NCI-H446 treated with DMSO at 0.1 percent for 48 hours (cell line): ENCODE results near the gene UBE2V1.
"Not testable (repeated sequence)": the region's sequence is repeated elsewhere in the genome, so short reads cannot be mapped to it uniquely, and the experiment has no call there.

Experiments used
- DNase-seq: peaks from one replicate; lab custom pipeline; 2025; lab: John Stamatoyannopoulos, UW

UBE2V1 gene

DNA sequence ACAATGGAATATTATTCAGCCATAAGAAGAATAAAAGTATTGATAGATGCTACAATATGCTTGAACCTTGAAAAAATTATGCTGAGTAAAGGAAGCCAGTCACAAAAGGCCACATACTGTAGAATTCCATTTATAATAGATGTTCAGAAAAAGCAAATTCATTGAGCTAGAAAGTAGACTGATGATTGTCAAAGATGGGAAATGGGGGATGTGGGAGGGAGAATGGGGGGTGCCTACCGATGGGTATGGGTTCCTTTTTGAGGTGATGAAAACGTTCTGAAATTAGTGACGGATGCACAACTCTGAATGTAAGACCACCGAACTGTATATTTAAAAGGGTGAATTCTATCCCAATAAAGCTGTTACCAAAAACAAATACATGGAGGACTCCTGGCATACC, 18.4 kb downstream of the UBE2V1 start:
- no peak for DNase-seq

DNA sequence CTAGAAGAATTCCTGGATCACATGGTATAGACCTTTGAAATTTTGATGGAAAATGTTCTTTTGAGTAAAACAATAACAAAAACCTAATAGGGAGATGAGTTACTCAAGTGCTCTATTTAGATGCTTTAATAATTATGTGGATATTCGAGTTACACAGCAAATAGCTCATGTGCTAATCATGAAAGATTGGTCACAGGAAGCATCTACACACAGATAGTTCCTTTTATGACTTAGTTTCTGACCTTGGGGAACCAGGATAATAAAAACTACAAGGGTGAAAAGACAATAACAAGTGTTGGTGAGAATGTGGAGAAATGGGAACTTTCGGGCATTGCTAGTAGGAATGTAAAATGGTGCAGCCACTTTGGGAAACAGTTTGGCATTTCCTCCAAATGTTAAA, 19.7 kb downstream of the UBE2V1 start:
- DNase-seq: no peak

DNA sequence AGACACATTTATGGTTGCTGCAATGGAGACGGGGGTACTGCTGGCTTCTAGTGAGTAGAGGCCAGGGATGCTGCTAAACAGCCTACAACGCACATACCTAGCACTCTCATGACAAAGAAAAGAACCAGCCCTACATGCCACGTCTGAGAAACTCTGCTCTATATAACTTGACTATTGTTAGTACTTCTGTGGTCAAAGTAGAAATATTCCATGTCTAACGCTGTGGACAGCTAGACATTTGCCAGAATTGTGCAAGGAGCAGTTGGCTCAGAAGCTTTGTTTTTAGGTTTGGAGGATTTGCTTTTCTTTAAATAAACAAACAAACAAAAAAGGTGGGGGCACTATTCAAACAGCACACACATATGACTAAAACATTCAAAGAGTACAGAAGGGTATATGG, 20.5 kb downstream of the UBE2V1 start:
- no peak for DNase-seq

DNA sequence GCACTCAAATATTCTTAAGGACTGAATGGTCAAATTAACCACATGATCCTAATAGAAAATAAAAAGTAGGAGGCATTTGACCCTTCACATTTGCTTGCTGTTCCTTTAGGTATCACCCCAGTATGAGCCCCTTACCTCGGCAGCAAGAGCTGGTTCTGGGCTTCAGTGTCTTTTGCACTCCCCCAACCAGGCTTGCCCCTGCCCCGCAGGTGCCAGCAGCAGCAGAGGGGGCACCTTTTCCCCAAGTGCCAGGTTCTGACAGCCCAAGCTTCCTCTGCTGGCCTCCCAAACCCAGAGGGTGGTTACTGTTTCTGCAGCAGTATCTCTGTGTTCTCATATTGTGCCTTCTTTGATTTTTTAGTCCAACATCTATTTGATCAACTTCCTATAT, 23.2 kb downstream of the UBE2V1 start:
- no peak for DNase-seq

DNA sequence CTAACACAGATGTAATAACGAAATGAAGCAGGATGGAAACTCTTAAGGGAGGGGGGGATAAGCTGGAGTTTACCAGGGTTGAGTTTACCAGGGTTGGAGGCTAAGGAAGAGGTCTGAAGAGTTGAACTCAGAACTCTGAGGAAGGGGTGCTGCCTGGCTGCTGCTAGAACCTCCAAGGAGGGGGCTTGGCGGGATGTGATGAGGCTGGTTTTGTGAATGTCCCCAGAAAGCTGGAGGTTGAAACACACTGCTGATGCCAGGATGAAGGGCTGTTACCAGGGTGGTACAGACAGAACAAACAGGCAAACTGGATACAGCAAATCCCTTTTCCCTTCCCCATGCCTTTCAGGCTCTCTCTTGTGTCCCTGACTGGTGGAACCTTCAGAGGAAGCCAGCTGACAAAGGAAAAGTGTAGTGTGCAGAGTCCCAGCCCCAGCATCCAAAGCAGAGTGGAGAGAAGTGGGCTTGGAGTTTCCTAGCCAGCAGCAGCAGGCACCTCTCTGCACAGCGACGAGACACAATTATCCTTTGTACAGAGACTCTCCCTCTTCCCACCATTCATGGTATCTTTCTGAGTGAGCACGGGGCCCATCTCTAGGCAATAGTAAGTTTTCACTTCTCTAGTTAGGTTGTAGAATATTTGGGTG, 23.7 kb downstream of the UBE2V1 start:
- DNase-seq: no peak

DNA sequence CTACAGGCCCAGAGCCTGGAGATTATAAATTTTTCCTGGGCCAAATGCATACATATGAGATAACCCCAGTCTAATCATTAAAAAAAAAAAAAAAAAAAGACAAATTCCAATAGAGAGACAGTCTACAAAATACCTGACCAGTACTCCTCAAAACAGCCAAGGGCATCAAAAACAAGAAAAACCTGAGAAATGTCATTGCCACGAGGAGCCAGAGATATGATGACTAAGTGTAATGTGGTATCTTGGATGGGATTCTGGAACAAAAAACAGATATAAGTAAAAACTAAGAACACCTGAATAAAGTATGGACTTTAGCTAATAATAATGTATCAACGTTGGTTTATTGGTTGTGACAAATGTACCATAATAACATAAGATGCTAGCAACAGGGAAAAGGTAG, 24.9 kb downstream of the UBE2V1 start:
- DNase-seq: no peak

DNA sequence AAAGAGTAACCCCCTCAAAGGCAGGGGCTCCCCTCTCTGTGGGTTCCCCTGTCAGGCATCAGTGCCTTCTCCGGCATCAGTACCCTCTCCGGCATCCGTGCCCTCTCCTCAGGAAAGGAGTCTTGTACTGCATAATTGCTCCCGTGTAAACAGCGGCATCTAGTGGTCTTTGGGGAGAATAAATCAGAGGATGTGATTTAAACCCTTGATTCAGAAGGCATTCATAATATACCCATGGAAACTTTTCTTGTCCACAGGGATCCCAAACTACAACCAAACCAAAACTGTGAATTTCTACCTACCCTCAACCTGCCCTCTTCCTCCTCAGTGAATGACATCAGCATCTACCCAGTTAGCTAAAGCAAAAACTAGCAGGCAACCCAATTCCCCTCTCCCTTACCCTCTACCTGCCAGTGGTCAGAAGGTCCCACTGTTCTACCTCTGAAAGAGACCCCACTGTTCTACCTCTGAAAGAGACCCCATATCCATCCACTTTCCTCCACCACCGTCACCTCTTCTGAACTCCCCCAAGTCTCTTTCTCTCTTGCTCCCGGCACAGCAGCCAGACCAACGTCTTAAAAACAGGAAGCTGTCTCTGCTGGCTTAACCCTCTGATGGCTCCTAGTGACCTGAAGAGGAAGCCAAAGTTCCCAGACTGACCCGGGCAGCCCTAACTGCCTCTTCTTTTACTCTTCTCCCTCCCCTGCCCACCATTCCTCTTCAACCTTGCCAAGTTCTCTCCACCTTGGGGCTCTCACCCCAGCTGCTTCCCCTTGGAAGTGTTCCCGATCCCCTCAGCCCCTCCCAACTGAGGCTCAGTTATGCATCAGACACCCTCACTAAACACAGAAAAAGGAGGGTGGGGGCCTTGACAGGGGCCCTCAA, 27.2 kb downstream of the UBE2V1 start:
- peak; percentile 68 for DNase-seq

DNA sequence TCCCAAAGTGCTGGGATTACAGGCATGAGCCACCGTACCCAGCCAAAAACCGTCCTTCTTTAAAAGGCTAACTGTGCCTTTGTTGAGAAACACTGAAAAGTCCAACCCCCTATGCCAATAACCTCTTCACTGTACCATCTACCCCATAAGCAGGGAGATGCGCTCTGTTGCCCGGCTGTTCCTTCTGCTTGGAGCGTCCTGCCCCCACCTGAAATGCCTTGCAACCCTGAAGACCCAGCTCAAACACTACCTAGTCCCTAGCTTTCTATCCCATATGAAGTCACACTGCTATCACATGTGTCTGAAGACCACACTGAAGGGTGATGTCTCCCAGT, 27.8 kb downstream of the UBE2V1 start:
- DNase-seq: no peak

DNA sequence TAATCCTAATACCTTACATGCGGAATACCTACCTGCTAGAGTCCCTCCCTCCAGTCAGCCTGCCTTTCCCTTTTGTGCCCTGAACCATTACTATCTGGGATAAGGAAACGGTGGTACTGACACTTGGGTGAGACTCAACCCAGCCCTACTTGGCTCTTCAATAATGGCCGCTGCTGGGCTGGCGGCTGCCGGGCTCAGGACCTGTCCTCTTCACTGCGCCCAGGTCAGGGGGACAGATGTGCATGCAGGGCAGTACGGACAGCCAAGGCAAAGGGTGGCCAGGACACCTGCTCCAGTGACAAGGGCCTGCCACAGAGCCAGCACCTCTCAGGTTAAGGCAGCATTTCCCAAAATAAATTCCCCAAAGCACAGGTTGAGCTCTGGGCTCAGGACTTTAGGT, 29.9 kb downstream of the UBE2V1 start:
- no peak for DNase-seq

DNA sequence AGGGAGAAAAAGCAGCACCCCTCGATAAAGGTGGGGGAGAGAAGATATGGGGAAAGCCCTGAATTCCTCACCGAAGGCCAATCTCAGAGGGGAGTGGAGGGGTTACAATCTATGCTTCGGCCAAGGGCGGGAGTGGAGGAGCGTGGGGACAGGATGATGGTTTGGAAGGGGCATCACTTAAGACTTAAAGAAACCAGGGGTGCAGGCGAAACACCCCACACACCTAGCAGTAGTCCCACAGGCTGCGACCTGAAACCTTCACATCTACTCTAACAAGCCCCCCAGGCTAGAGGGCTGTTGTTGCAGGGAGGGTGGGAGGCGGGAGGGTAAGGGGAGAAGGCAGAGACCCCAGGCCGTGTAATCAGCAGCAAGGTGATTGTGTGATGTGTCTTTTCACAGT, 30.9 kb downstream of the UBE2V1 start:
- DNase-seq: not testable (repeated sequence)

DNA sequence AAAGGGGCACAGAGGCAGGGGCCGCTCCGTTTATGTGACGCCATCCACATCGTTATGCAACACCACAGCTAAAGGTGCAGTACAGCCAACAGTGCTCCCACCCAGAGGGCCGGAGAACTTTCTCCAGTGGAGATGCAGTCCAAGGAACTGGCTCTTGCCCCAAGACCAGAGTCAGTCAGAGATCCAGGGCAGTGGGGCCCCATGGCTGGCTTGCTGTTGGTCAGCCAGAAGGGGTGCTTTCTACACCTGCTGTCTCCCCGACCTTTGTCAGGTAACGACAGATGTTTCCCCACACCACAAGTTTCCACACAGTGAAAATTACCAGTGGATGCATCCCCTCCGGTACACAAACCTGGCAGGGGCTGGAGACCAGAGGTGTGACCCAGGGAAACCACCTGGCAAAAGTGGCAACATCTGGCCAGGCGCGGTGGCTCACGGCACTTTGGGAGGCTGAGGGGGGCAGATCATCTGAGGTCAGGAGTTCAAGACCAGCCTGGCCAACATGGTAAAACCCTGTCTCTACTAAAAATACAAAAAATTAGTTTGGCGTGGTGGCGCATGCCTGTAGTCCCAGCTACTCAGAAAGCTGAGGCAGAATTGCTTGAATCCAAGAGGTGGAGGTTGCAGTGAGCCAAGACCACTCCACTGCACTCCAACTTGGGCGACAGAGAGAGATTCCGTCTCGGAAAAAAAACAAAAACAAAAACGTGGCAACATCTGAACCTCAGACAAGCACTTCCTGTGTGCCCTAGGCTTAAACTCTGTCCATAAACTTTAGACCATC, 34.9 kb downstream of the UBE2V1 start:
- no peak for DNase-seq

DNA sequence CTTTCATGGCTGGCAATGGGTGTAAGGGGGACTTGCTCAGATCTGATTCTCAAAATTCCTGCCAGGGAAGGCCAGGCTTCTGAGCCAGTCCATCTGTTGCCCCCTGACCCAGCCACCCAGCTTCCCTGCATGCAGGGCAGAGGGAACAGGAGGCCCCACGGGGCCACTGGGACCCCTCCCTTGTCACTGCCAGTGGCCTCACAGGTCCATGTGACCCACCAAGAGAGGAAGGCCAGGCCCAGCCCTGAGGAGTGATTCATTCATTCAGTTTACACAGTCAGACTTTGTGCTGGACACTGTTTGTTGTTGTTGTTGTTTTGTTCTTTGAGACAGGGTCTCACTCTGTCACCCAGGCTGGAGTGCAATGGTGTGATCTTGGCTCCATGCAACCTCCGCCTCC, 39.5 kb downstream of the UBE2V1 start:
- DNase-seq: no peak

DNA sequence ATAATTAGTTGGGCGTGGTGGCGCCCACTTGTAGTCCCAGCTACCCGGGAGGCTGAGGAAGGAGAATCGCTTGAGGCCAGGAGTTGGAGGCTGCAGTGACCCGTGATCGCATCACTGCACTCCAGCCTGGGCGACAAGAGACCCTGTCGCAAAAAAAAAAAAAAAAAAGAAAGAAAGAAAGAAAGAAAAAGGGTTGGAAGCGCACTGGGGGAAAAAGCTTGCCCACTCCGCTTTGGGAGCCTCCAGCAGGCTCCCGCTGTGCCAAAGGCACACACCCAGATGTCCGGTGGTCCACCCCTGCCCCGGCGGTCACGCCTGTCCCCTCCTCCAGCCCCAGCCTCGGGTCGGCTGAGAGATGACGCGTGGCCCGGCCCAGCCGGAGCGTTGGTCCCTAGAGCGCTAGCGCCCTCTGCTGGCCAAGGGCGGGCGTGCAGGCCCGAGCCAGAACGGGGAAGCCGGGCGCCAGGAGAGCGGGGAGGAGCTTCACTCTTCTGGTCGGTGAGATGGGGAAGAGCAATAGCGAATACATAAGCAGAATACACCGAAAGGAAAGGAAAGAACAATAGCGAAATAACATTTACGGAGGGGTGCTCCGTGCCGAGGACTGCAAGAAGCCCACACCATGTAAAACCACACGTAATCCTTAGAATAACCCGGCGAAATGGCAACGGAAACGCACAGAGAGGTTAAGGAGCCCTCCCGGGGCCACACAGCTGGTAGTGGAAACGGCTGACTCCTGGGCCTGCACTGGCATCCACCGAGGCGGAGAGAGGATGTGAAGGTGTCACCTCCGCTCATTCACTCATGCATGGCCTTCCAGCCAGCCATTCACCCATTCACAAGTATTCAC, 41.7 kb downstream of the UBE2V1 start:
- peak; percentile 69 for DNase-seq

DNA sequence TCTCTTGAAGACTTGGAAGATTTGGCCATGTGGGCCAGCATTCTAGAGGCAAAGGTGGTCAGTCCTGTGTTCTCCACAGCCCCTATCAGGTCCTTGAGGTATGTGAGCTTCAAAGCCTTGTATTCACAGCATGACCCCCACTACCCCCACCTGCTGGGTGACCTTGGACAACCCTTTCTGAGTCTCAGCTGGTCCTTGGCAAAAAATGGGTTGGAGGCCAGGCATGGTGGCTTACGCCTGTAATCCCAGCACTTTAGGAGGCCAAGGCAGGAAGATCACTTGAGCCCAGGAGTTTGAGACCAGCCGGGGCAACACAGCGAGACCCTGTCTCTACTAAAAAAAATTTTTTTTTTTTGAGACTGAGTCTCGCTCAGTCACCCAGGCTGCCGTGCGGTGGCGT, 42.6 kb downstream of the UBE2V1 start:
- DNase-seq: no peak

DNA sequence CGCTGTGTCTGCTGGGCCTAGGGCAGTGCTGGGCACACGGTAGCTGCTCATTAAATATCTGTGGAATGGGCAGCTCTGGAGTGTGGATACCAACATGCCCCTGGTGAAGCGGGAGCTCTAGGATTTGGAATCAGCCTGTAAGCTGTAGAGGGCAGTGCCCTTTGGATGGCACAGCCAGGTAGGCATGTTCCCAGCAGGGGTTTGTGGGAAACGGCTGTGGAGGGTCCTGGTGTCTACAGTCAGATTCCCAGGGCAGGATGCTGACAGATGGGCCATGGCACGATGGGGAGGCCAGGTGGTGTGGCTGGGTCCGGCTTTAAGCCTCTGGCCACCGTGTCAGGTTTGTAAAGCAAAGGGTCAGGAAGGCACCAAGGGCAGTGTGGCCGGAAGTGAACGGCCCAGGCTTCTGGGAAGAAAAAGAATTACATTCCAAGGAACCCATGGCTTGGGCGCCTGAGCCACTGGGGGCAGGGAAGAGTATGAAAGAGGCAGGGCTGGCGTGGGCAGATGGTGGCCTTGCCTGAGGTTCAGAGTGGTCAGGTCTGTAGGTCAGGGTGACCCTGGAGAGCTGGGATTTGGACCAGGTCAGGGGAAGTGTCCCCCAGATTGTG, 44.8 kb downstream of the UBE2V1 start:
- no peak for DNase-seq

DNA sequence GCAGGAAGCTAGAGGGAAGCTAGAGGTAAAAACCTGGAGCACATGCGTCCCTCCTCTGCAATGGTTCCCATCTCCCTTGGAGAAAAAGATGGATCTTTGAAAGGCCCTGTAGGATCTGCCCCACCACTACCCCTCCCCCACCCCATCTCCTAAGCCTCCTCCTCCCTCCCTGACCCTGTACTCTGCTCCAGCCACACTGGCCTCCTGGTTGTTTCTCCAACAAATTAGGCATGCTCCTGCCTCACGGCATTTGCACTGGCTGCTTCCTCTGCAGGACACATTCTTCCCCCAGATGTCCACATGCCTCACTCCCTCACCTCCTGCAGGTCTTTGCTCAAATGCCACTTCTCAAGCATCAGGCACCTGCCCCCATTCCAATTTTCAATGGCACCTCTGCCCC, 45.5 kb downstream of the UBE2V1 start:
- DNase-seq: no peak

DNA sequence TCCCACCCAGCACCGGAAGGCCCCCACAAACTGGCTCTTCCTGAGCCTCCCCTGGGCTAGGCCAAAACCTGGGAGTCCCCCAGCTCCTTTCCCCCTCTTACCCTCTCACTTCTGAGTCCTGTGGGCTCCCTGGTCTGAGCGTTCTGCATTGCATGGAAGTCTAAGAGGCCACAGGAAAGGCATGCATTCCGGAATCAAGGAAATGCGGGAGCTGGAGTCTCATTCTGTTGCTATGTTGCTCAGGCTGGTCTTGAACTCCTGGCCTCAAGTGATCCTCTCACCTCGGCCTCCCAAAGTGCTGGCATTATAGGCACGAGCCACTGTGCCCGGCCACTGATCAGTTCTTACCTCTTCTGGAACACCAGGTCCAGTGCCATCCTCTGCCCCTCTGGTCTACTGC, 45.9 kb downstream of the UBE2V1 start:
- DNase-seq: no peak

DNA sequence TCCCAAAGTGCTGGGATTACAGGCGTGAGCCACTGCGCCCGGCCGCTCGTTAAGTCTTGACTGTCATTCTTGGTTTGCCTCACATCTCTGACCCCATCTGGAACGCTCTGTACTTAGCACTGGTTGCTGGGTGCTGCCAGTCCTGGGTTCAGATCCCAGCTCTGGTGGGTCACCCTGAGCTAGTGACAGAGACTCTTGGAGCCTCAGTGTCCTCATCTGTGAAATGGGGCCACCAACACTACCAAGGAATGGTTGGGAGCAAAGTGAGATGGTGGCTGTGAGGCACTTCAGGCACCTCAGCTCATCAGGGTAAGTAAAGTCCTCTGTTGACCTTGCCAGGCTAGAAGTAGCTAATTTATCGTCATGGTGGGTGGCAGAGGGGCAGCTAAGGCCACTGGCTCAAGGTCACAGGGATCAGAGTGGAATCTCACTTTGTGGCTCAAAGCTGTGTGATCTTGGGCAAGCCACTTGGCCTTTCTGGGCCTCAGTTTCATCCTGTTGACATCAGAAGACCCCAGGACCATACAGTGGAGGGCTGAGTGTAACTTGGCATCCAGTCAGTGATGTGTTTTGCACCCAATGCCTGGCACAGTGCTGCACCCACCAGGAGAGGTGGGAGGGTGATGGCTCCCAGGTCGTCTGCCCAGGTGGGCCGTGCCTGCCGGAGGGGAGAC, 46.7 kb downstream of the UBE2V1 start:
- no peak for DNase-seq

DNA sequence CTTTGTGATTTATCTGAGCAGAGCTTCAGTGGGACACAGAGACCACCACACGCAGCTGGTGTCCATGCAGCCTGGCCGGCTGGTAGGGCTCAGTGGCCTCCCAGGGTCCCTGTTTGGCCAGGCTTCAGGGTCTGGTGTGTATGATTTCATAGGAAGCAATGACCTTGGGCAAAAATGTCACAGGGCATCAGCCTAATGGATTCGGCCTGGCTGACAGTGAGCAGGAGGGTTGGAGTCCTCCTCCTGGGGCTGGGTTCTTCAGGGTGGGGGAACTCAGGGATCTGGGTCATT, 47.7 kb downstream of the UBE2V1 start:
- DNase-seq: no peak

DNA sequence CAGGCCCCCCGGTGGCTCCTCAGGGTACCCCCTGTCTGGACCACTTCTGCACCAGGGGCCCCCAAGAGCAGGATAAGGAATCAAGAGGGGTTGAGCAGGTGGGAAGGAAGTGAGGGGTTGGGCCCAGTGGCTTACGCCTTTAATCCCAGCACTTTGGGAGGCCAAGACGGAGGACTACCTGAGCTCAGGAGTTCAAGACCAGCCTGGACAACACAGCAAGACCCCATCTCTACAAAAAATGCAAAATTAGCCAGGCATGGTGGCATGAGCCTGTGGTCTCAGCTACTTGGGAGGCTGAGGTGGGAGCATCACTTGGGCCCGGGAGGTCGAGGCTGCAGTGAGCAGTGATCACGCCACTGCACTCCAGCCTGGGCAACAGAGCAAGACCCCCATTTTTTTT, 49.2 kb downstream of the UBE2V1 start:
- not testable (repeated sequence) for DNase-seq
